Iris pigment epithelial cell (primary cell): ENCODE measurements around the gene BCCIP.

Experiments
- DNase-seq: peaks from one replicate; pipeline ENCODE4 v3.0.0-alpha.2; 2011; ENCODE audit warnings: low read depth

Gene BCCIP

DNA sequence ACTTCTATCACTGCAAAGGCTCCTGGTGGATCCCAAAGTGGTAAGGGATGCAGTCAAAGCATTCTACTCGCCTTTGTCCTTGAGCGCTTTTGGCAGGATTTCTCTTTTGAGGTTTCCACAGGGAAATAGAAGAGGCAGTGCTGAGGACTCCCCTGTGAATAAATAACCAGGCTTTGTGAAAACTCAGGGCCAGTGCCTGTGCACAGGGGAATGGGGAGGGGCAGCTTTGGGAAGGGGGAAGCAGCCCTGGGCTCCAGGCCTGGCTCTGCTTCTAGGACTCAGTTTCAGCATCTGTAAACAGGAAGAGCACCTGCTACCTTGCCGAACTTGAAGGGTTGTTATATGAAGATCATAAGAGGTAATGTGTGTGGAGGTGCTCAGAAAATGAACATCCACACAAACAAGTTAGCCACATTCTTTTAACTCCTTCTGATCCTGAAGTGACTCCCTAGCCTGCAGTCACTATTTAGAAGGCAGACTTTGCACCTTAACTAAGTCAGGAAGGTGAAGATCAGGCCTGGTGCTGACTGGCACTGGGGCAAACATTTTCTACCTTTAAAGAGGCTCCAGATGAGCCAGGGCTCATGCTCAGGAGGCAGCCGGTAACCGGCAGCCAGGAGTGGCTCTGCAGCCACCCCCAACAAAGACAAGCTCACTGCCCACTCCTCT lies 25.2 kb upstream of the BCCIP start:
- DNase-seq, result no peak

DNA sequence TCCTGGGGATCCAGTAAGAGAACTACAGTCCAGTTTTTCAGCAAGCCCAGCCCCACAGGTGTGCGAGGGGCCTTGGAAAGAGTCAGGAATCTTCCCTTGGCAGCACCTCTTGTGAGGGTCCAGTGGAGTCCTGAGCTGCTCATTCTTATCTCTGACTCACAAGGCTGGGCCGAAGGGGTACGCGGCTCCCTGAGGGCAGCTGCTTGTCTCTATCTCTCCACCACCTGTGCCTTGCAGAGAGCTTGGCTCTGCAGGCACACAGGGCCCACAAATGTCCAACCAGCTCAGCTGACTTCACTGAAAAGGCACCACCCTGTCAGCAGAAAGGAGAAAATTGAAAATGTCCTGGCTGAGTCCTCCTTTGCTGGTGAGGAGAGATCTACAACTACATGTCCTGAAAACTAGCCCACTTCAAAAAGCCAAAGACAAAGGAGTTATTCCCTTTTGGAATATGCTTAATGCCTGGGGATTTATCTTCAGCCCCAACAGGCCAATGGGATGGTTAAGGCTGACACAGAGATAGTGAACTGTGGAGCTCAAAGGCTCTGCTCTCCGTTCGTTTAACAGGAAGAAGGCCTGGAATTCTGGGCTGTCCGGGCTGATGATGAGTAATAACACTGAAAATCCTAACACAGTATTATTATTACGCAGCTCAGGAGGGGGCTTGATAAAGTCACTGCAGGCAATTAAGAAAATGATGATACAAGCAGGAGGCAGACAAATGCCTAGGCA lies 23.7 kb upstream of the BCCIP start:
- peak; percentile 14 for DNase-seq

DNA sequence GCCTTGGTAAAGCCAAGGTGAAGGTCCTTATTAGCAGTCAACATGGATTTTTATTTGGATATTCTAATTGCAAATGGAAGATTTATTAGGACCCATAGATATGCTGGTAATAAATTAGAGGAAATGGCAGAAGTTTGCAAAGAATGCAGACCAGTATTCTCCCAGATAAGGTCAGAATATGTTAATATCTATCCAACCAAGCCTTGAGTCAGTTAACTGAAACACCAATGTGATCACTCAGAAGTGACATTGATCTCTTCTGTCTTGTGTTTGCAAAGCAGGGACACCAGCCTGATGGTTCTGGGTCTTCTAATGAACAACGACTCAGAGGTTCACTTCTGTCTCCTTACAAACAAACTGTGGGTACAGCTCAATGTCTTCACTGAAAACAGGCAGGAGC lies 21.8 kb upstream of the BCCIP start:
- no peak for DNase-seq

DNA sequence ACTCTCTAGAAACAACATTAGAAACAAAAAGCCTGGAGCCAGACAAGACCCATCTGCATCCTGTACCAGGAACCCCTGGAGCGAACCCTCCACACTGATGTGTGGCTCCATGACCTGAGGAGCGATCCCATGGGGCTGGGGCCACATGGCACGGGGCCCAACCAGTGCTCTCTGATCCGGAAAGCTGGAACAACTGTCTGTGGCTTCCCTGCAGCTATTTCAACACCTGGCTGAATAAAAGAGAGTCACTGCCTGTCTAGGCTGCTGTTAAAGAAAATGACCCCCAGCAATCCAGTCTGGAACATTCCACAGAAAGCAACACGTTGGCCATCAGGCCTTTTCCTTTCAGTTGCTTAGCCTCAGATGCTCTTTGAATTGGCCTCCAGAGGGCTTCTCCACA lies 21.2 kb upstream of the BCCIP start:
- no peak for DNase-seq

DNA sequence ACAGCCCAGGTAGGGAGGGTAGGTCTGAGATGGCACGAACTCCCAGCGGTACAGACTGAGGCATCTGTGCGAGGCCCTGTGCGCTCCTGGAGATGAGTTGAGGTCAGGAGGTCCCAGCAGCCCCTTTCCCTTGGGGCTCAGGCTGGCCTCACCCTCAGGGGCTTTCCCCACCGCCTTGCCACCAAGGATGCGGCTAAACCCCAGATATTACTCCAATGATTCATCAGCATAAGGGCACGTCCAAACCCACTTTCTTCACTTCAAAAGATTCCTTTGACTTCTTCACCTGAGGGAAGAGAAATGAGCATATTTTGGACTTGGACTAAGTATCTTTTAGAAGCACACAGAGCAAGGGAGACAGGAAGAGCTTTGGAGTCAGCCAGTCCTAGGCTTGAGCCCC lies 20.6 kb upstream of the BCCIP start:
- DNase-seq, result no peak

DNA sequence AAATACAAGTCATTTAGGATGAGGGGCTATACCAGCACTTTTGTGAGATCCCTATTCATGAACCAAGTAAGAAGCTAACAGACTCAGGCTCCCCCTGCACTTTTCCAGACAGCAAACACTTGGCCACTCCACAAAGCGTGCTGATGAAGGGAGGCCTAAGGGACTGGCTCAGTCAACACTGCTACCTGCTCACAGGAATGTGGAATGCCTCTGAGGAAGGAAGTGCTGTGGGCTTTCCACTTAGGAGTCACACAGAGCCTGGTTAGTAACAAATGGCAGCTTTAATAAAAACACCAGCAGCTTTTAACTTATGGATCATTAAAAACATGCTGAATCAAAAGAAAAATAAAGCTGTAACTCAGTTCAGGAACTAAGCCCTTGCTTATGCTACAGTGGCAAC lies 15.3 kb upstream of the BCCIP start:
- no peak for DNase-seq

DNA sequence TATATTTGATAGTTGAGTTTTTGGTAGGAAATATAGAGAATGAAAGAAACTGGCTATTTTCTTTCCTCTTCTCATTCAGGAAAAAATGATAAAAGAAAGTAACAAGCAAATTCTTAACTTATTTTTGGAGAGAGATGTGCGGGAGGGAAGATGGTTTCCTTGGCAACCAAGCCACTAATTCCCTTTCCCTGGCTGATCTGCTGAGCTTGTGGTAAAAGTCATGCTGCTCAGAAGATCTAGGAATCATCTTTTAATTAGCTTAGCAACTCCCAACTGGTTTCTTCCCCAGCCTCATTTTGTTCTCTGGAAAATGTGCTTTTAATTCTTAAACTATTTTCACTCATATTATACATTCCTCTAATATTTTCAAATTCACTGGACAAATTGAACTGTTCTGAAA lies 12.1 kb upstream of the BCCIP start:
- no peak for DNase-seq

DNA sequence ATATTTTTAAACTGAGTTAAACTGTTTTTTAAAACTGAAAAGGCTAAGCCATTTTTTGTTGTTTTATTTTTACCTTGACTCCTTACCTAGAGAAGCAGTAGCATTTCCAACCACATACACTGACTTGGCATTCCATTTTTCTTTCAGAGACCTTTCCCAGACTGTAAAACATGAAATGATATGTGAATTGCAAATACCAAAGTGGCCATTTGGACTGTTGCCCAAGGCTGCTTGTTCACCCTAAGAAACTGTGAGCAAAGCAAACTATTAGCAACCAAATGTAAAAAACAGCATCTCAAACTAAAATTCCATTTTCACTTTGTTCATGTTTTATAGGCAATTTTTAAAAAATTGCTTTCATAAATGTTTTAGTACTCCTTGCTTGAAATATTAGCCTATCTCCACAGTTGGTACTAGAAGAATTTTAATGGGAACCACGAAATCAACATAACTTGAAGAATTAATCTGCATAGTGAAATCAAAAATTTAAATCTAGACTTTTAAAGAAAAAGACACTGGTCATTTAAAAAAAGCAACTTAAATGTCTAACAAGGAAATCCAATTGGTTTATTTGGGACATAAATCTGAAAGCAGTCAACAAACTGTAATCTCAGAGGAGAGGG lies 11.1 kb upstream of the BCCIP start:
- peak; percentile 86 for DNase-seq

DNA sequence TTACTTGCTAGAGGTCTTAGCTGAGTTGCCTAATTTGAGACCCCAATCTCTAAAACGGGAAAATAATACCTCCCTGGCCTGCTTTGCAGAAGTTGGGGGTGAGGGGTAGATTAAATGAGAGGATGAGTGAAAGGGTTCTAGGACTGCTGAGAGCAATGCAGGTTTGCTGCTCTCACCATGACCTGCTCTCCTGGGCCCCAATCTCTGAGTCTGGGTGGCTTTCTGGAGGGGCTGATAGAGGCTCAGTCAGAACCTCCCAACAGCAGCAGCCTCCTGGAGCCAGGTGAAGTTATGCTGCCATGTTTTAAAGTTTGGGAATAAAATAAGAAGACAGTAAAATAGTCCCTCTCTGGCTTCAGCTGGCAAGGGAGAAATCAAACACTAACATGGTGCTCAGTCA lies 7.6 kb upstream of the BCCIP start:
- DNase-seq, result no peak

DNA sequence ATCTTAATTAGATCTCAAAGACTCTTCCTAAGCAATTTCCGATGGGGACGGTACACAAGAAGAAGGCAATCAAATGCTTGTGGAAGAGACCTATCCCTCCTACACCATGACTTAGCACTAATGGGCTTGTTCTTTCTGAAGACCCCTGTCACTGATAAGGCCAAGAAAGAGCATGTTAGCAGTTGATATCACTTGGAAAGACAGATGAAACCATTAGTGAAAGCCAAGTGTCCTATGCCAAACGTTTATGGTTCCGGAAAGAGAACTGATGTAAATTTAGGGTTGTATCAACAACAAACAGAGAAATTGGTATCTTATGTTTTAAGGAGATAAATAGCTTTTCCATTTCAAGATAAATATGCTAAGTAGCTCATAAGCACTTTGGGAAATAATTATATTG lies 6.8 kb upstream of the BCCIP start:
- no peak for DNase-seq

DNA sequence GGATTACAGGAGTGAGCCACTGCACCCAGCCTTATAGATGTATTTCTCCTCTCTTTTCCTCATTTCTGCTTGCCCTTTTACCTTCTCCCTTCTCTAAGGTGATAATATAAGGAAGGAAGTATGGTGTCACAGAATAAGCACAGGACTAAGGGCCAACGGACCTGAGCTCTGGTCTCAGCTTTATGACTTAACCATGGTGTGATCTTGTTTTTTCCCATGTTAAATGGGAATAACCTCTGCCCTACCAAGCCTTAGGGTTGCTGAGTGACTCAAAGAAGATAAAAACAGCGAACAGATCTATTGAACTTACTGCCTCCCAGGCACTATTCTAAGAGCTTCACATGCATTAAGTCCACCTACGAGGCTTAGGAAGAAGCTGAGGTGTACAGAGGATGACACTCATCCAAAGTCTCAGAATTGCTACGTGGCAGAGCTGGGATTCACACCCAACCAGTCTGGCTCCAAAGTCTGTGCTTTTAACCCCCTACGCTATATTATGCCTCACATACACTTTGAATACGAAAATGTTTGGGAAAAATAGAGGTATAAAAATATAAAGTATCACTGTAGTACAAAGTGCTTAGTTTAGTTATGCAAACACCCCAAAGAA lies 5.9 kb upstream of the BCCIP start:
- no peak for DNase-seq

DNA sequence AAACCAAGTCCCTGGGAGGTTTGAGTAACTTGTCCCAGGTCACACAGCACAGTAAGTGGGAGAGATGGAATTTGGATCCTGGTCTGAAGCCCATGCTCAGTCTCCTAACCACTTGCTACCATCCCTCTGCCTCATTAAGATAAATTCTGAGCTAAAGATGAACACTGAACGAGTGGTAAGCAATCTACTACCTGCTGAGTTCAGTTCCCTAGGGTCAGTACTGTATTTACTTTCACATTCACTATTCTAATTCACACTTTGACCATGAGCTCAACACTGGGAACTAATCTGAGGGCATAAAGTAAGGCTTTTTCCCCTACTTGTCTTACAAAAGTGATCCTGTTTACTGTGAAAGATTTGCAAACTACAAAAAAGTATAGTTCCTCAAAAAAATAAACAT lies 2.6 kb upstream of the BCCIP start:
- DNase-seq, result no peak

DNA sequence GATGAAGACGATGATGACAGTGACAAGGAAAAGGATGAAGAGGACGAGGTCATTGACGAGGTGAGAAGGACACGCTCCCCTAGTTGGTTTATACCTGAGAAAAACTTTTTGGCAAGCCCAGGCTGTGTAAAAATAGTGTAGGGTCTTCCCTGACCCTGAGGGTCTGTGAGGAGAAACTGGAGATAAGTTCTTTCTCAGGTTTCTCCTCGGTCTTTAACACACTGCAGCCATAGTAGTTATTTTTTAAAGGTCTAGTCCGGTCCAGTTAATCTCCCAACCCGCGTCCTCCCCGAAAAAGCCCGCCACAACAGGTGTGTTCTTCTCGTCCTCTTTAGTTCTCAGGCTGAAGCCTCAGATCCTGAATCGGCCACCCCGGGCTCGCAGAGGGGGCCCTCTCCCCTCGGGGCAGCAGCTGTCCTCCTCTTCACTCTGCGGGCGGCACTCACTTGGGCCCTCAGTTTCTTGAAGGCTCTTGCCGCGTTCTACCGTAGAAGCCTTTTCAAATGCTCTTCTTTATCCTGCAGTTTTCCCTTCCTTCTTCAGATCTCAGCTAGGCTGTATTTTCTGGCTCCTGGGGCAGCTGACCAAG lies 411 bp downstream of the BCCIP start:
- DNase-seq, result peak; percentile 11

DNA sequence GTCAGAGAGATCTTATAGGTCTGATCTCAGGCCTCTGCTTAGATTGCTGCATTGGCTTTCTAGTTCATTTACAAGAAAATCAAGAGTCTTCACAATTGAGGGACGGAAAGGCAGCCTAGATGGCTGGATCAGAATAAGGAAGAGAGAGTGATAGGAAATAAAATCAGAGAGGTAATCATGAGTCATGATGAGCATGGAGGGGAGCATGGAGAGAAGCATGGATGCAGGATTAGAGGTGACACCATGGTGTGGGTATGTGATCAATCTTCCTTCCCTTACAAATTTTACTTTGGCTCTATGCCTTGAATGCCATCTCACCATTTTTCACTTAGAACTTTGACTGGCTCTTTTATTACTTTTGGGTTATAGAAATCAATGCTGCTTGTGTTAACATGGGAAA lies 1.4 kb downstream of the BCCIP start:
- DNase-seq, result peak; percentile 36

DNA sequence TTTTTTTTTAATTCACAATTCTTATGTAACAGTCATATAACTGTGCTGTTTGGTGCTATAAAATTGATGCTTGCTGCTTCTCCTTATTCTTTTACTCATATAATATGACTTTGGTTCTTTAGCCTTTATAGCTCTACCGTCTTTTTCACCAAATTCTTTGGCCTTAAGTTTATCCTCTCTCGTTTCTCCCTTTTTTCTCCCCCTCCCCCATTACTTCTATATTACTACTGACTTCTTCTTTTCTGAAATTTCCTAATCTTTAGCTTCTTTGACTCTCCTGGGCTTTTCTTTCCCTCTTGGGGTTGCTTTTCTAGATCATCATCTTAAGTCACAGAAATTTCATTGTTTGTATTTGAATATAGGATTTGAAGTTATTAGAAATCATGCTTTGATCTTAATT lies 3.8 kb downstream of the BCCIP start:
- DNase-seq, result no peak

DNA sequence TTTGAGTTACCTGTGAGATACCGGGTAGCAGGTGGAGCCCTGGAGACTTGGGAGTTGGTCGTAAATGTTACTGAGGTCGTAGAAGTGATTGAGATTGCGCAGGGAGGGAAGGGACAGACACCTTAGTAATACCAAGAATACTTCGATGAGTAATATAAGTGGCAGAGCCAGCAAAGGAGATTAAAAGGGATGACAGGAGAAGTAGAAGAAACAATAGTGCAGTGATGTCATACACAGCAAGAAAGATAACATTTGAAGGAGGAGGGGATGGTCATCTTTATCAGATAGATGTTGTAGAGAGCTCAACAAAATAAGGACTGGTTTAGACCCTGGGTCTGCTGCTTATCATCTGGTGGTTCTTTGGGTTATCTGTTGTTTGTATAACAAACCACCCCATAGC lies 5.0 kb downstream of the BCCIP start:
- no peak for DNase-seq

DNA sequence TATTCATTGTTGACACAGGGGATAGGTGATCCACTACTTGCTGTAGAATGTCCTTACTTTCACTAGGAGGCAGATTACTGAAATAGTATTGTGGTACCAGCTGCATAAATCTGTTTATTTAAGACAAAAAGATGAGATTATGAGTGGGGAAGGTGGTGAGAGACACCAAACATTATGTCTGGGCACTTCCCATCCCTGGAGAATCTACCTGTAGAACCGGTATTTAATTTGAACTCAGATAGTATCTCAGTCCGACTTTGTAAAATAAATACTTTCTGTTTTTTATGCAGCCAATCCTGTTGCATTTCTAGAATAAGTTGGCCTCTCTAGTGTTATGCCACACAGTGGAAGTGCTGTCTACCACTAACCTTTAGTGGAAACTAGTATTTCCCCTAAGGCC lies 13.4 kb downstream of the BCCIP start:
- no peak for DNase-seq

DNA sequence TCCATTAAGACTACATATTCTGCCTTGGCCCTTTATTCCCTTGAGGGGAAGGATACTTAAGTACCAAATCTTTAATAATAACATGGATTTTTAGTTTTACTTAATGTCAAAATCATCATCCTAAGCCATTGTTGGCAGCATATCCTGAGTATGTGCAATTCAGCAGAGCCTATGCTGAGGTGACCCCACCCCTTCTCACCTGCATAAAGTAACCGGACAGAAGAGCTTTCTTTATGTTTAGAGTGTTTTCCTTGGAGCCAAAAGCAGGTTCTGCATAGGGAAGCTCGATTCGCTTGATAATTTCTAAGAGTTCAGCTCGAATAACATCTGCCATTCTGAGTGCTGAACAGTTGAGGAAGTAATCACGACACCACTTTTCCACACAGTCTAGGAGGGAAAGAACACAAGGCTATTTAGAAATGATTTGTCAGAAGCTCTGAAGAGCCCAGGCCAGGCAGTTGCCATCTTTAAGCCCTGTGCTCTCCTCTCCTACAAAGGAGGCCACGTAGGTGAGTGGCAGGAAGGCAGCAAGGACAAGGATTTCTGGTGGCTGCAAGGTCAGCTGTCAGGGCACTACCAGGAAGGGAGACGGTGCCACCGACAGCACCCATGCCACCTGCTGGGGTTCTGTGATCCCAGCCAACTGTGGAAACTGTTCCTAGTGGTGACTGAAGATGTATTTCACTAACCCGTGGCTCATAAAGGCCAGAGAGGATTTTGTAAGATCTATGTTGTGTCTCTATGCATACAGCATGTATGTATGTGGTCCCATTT lies 15.6 kb downstream of the BCCIP start:
- DNase-seq, result no peak

DNA sequence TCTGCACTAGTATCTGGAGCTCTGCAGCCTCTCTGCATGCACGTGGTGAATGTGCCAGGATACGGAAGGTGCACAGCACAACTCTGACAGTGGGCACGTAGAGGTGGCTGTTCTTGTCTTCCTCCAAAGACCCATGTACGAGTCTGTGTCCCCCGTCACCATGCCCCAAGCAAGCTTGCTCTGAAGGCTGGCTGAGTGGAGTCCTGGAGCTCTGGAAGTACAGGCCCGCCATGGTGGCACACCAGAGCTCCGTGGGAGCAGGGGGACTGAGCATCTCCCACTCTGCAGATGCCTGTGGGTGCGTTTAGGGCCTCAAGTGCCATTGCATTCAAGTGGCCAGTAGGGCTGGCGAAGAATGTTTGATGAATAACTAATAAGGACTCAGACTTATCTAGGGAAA lies 17.1 kb downstream of the BCCIP start:
- DNase-seq, result no peak

DNA sequence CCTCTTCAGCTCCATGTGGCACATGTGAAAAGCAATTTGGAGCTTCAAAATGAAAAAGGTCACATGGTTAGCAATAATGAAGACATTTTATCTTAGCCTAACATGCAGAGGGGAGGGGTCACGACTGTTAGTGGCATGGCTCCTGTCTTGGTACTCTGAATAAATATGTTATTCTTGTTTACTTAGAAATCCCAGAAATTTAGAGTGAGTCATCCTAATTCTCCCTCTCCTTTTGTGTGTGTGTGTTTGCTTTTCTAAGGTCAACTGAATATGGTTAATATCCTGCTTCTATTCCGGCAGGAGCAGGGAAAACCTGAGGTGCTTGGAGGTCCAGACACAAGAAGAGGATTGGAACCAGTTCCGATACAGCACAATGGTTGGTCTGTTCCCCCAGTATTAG lies 17.6 kb downstream of the BCCIP start:
- peak; percentile 30 for DNase-seq

DNA sequence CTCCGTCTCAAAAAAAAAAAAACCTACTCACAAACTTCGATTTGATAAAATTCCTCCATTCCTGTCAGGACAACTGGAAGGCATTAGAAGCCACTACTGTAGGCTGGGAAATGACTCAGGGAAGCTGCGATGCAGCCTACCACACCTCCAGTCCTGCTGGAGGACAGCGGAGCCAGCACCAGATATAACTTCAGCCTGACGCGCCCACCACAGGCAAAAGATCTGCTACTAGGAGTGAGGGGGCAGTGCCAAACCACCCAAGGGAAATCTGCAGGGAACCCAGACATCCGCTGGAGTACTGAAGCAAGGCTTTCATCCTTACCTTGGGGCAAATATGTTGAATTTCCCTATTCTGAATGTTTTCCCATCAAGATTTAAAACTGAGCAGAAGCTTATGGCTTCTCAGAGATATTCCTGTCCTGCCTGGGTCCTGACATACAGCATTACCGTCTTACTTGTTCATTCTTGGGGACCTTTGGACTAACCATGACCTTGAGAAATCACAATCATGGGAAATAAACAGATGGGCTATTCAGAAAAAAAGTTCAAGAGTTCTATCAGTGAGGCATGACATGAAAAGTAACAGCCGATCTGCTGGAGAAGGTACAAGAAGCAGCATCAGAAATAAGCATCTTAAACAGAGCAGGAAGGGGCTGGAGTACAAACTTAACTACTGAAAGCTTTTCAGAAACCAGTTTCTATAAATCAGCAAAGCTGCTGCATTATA lies 20.4 kb downstream of the BCCIP start:
- no peak for DNase-seq
